ENCODE measurements around the gene CAPN15.

Gene CAPN15

DNA sequence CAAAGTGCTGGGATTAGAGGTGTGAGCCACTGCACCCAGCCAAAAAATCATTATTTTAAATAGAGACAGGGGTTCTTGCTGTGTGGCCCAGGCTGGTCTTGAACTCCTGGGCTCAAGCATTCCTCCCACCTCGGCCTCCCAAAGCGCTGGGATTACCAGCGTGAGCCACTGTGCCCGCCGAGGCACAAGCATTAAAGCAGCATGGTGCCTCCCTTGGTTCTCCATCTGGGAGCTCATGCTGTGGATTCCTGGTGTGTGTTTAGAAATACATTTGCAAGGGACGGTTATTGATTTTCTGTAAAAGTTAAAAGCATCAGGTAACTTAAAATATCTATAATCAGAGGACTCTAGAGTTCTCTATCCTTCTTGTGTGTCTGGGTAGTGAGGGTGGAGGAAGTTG is 14.7 kb upstream of the CAPN15 start:
- Histone ChIP-seq H3K36me3 (peaks cover 27 to 70% (median 55%) of the 10 kb centered on the region in 11 experiments), H4K20me1 (peaks cover 0 to 57% (median 22%) of the 10 kb centered on the region in 11 experiments; a peak in 14 of 22 replicates), H3K4me3 (no peak overlapping the region), H3K4me2 (peak overlapping the region in 9 of 11 experiments; percentile 21 to 75 (median 65); a peak in 16 of 22 replicates), H3K27ac (0 out of 22 replicates have a peak overlapping the region, but pooled peaks of 1 of the 11 experiments have one; percentile 23), H3K9ac (peak overlapping the region in 6 of 11 experiments; percentile 40 to 58 (median 48); a peak in 10 of 22 replicates), H3K27me3 (no peaks in the 10 kb centered on the region), H3K9me3 (replicated peaks in 1 of 11) (no peaks in the 10 kb centered on the region), H3K4me1 (peaks cover 17 to 43% (median 33%) of the 10 kb centered on the region in 10 experiments)
- TF ChIP-seq Cebpa-rat (IDR thresholded peaks at IDR 0.05) = no peak

DNA sequence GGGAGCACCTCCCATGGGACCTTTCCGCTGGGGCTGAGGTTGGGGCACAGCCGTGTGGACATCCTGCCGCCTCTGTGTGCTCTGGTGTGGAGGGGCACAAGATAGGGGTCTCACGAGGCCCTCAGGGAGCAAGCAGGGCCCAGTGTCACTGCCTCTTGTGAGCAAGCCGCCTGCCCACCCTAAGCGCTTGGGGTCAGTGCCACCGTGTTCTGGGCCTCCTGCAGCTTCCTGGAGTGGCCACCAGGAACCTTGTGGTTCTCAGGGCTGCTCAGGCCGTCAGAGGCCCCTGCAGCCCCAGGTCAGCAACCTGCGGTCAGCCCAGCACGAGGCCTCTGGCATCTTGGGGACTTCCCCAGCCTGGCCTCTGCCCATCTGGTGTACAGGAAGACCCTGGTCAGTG is 13.6 kb upstream of the CAPN15 start:
- TF ChIP-seq Cebpa-rat (IDR thresholded peaks at IDR 0.05) = no peak
- H3K9me3 ChIP-seq (replicated peaks in 1 of 11) = no peaks in the 10 kb centered on the region
- no peak overlapping the region for H3K4me3 ChIP-seq
- peaks cover 11 to 48% (median 36%) of the 10 kb centered on the region in 10 experiments for H3K4me1 ChIP-seq
- H3K9ac ChIP-seq = peak overlapping the region in 9 of 11 experiments; percentile 13 to 58 (median 41); a peak in 14 of 22 replicates
- peak overlapping the region in 7 of 11 experiments; percentile 11 to 47 (median 23); a peak in 5 of 22 replicates for H3K27ac ChIP-seq
- peaks cover 30 to 78% (median 55%) of the 10 kb centered on the region in 11 experiments for H3K36me3 ChIP-seq
- H4K20me1 ChIP-seq = peaks cover 0 to 67% (median 25%) of the 10 kb centered on the region in 11 experiments; a peak in 17 of 22 replicates
- H3K27me3 ChIP-seq = no peaks in the 10 kb centered on the region
- peak overlapping the region in 8 of 11 experiments; percentile 36 to 75 (median 68); a peak in 16 of 22 replicates for H3K4me2 ChIP-seq

DNA sequence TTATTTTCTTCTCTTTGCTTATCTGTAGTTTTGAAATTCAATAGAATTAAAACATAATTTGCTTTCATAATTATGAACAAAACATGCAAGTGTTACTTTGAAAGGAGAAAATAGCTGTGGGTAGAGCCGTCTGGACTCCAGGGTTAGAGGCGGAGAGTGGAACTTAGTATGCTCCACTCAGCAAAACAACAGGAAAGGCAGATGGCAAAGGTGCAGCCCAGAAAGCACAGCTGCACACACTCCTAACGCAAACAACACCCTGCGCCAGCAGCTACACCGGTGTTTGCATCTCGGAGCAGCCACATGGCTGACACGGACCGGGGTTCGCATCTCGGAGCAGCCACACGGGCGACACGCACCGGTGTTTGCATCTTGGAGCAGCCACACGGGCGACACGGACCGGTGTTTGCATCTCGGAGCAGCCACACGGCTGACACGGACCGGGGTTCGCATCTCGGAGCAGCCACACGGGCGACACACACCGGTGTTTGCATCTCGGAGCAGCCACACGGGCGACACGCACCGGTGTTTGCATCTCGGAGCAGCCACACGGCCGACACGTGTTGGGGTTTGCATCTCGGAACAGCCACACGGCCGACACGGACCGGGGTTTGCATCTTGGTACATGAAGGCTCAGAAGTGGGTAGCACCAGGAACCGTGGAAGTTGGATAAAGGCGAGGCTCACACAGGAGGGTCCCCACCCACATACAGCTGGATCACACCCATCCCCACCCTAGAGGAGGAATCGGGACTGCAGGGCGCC is 12.2 kb upstream of the CAPN15 start:
- Histone ChIP-seq H3K4me2 (no peak overlapping the region), H4K20me1 (peaks cover 0 to 73% (median 39%) of the 10 kb centered on the region in 11 experiments; a peak in 17 of 22 replicates), H3K9ac (no peak overlapping the region), H3K36me3 (peaks cover 34 to 78% (median 56%) of the 10 kb centered on the region in 11 experiments), H3K4me1 (peaks cover 0 to 59% (median 46%) of the 10 kb centered on the region in 10 experiments; a peak in 17 of 20 replicates), H3K27ac (no peak overlapping the region), H3K27me3 (no peaks in the 10 kb centered on the region), H3K9me3 (replicated peaks in 1 of 11) (no peaks in the 10 kb centered on the region), H3K4me3 (no peak overlapping the region)
- no peak for TF ChIP-seq Cebpa-rat (IDR thresholded peaks at IDR 0.05)

DNA sequence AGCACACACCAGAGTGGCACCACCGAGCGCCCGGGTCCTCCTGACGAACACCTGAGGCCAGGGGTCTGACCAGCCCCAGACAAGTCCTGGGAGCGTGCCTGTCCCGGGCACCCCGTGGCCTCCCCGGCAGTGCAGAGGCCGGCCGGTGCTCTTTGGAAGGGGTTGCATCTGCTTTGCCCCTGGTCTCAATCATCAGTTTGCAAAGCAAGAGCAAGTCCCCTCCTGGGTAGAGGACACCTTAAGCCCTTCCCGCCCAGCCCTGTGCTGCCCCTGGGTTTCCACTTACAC is 11.6 kb upstream of the CAPN15 start:
- Histone ChIP-seq H3K27me3 (no peaks in the 10 kb centered on the region), H3K27ac (no peak overlapping the region), H3K9me3 (replicated peaks in 1 of 11) (no peaks in the 10 kb centered on the region), H3K4me3 (no peak overlapping the region), H4K20me1 (peaks cover 0 to 78% (median 44%) of the 10 kb centered on the region in 11 experiments; a peak in 17 of 22 replicates), H3K4me2 (no peak overlapping the region), H3K9ac (no peak overlapping the region), H3K36me3 (peaks cover 33 to 78% (median 58%) of the 10 kb centered on the region in 11 experiments), H3K4me1 (peaks cover 0 to 64% (median 48%) of the 10 kb centered on the region in 10 experiments; a peak in 17 of 20 replicates)
- no peak for TF ChIP-seq Cebpa-rat (IDR thresholded peaks at IDR 0.05)

DNA sequence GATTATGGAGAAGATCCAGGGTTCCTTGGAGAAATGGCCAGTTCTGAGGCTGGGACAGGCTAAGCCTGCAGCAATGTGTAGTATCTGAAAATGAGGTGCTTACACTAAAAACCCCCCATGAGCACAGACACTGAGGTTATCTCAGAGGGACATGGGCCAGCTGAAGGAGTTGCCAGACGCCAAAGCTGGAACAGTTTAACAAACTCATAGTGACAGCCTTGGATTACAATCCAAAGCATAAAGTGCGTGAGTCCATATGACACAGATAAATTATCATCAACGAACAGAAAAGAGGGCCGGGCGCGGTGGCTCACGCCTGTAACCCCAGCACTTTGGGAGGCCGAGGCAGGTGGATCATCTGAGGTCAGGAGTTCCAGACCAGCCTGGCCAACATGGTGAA is 11.2 kb upstream of the CAPN15 start:
- H3K27ac ChIP-seq = no peak overlapping the region
- no peak overlapping the region for H3K9ac ChIP-seq
- H3K27me3 ChIP-seq = no peaks in the 10 kb centered on the region
- H3K36me3 ChIP-seq = peaks cover 35 to 82% (median 62%) of the 10 kb centered on the region in 11 experiments
- peaks cover 0 to 82% (median 48%) of the 10 kb centered on the region in 11 experiments; a peak in 17 of 22 replicates for H4K20me1 ChIP-seq
- TF ChIP-seq Cebpa-rat (IDR thresholded peaks at IDR 0.05) = no peak
- H3K4me1 ChIP-seq = peaks cover 0 to 68% (median 48%) of the 10 kb centered on the region in 10 experiments; a peak in 17 of 20 replicates
- H3K4me2 ChIP-seq = no peak overlapping the region
- H3K9me3 ChIP-seq (replicated peaks in 1 of 11) = no peaks in the 10 kb centered on the region
- H3K4me3 ChIP-seq = no peak overlapping the region

DNA sequence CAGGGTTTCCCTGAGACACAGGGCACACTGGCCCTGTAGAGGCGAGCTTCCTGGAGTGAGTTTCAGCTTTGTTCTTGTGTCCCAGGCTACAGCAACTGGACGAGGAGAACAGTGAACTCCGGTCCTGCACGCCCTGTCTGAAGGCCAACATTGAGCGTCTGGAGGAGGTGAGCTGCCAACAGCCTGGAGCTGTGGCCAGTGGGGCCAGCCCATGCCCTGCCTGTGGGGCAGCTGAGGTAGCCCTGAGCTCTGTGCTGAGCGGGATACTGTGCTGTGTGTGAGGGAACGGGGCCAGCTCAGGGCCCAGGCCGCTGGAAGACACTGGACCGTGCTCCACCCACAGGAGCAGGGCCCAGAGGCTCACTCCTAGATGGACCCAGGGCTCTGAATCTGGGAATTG is 8.7 kb upstream of the CAPN15 start:
- Histone ChIP-seq H3K4me1 (peaks cover 11 to 72% (median 42%) of the 10 kb centered on the region in 10 experiments), H4K20me1 (peaks cover 0 to 85% (median 45%) of the 10 kb centered on the region in 11 experiments; a peak in 17 of 22 replicates), H3K36me3 (peaks cover 35 to 86% (median 66%) of the 10 kb centered on the region in 11 experiments), H3K9ac (peak overlapping the region in 5 of 11 experiments; percentile 25 to 50 (median 30); a peak in 6 of 22 replicates), H3K4me3 (no peak overlapping the region), H3K4me2 (peak overlapping the region in 9 of 11 experiments; percentile 7 to 77 (median 66); a peak in 17 of 22 replicates), H3K9me3 (replicated peaks in 1 of 11) (no peaks in the 10 kb centered on the region), H3K27ac (peak overlapping the region in 2 of 11 experiments; percentile 9 to 24; a peak in 1 of 22 replicates), H3K27me3 (no peaks in the 10 kb centered on the region)
- TF ChIP-seq Cebpa-rat (IDR thresholded peaks at IDR 0.05) = no peak

DNA sequence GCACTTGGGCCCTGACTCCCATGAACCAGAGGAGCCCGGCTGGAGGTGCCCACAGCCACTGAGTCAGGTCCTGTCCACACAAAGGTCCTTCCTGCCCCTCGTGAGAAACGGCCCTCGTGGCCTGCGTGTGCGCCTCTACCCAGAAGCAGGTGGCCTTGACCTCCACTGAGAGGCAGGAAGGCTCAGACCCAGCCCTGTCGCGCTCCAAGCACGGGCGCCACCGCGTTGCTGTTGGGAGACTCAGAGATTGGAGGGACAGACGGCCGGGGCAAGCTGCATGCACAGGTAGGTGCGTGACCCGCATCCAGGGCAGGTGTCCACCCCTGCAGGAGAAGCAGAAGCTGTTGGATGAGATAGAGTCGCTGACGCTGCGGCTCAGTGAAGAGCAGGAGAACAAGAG is 8.1 kb upstream of the CAPN15 start:
- TF ChIP-seq Cebpa-rat (IDR thresholded peaks at IDR 0.05) = no peak
- peaks cover 0 to 85% (median 46%) of the 10 kb centered on the region in 11 experiments; a peak in 17 of 22 replicates for H4K20me1 ChIP-seq
- peak overlapping the region in 9 of 11 experiments; percentile 7 to 77 (median 66); a peak in 17 of 22 replicates for H3K4me2 ChIP-seq
- H3K4me1 ChIP-seq = peaks cover 16 to 72% (median 44%) of the 10 kb centered on the region in 10 experiments
- H3K36me3 ChIP-seq = peaks cover 34 to 82% (median 63%) of the 10 kb centered on the region in 11 experiments
- H3K9me3 ChIP-seq (replicated peaks in 1 of 11) = no peaks in the 10 kb centered on the region
- peak overlapping the region in 5 of 11 experiments; percentile 11 to 50 (median 29); a peak in 6 of 22 replicates for H3K9ac ChIP-seq
- H3K27me3 ChIP-seq = no peaks in the 10 kb centered on the region
- 0 out of 22 replicates have a peak overlapping the region, but pooled peaks of 1 of the 11 experiments have one; percentile 24 for H3K27ac ChIP-seq
- H3K4me3 ChIP-seq = no peak overlapping the region; a peak in 1 of 20 replicates

DNA sequence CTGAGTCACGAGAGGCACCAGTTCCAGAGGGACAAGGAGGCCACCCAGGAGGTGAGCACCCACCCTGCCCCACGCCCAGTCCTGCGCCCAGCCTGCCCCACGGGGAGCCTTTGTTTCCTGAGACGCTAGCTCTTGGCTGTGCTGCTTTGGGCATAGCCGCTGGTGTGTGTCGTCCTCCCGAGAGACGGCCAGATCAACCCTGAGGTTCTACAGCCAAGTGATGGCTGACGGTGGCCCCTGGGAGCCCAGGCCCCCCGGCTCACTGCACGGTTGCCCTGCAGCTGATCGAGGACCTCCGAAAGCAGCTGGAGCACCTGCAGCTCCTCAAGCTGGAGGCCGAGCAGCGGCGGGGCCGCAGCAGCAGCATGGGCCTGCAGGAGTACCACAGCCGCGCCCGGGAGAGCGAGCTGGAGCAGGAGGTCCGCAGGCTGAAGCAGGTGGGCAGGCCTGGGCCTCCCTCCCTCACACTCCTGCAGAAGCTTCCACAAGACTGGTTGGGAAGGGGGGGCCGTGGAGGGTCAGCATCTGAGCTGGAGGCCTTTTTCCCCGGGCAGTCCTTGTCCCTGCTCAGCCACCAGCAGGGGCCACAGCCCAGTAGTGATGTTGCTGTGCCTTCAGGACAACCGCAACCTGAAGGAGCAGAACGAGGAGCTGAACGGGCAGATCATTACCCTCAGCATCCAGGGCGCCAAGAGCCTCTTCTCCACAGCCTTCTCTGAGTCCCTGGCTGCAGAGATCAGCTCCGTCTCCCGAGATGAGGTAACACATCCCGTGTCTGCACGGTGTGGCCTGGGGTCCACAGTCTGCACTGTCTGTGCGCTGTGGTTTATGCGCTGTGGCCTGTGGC is 7.4 kb upstream of the CAPN15 start:
- Histone ChIP-seq H3K9me3 (replicated peaks in 1 of 11) (no peaks in the 10 kb centered on the region), H3K36me3 (peaks cover 27 to 82% (median 56%) of the 10 kb centered on the region in 11 experiments), H3K4me2 (peak overlapping the region in 9 of 11 experiments; percentile 7 to 77 (median 66); a peak in 16 of 22 replicates), H3K27ac (no peak overlapping the region), H4K20me1 (peaks cover 0 to 85% (median 53%) of the 10 kb centered on the region in 11 experiments; a peak in 20 of 22 replicates), H3K4me3 (no peak overlapping the region; a peak in 1 of 20 replicates), H3K4me1 (peaks cover 23 to 73% (median 51%) of the 10 kb centered on the region in 10 experiments), H3K9ac (peak overlapping the region in 5 of 11 experiments; percentile 11 to 50 (median 29); a peak in 5 of 22 replicates), H3K27me3 (no peaks in the 10 kb centered on the region)
- no peak for TF ChIP-seq Cebpa-rat (IDR thresholded peaks at IDR 0.05)
